Activated naive CD4-positive, alpha-beta T cell treated with Interleukin-2 at 50 U/mL for 16 hours (primary cell): ENCODE results near the gene MAGEB10.
"Not testable (repeated sequence)": the region's sequence is repeated elsewhere in the genome, so short reads cannot be mapped to it uniquely, and the experiment has no call there.

Source experiments
- DNase-seq: peaks from one replicate; pipeline ENCODE4 v3.0.0-alpha.2; 2020

The MAGEB10 gene

GRCh38 chrX:27807690-27808089, at the start of gene MAGEB10:
Gene MAGEB10, plus strand, starts transcription at chrX:27807990. Its CDS starts 13,317 bp downstream, at chrX:27821307.
- no peak for DNase-seq

GRCh38 chrX:27765718-27766117, 42.1 kb upstream of the MAGEB10 start:
- DNase-seq = no peak

GRCh38 chrX:27767387-27767786, 40.4 kb upstream of the MAGEB10 start:
- no peak for DNase-seq

GRCh38 chrX:27775984-27776383, 31.8 kb upstream of the MAGEB10 start:
- DNase-seq = no peak

GRCh38 chrX:27796640-27797257, 11.0 kb upstream of the MAGEB10 start:
- DNase-seq = no peak

GRCh38 chrX:27797575-27797974, 10.2 kb upstream of the MAGEB10 start:
- DNase-seq = no peak

- no peak for DNase-seq
Observed at GRCh38 chrX:27808226-27808625, 436 bp downstream of the MAGEB10 start.

- not testable (repeated sequence) for DNase-seq
Observed at GRCh38 chrX:27808991-27809859, 1.4 kb downstream of the MAGEB10 start.

GRCh38 chrX:27815209-27815608, 7.4 kb downstream of the MAGEB10 start:
- DNase-seq = no peak

GRCh38 chrX:27823812-27824211, 16.0 kb downstream of the MAGEB10 start:
- no peak for DNase-seq

- no peak for DNase-seq
Observed at GRCh38 chrX:27838185-27838584, 30.4 kb downstream of the MAGEB10 start.

- DNase-seq = no peak
Observed at GRCh38 chrX:27840881-27841280, 33.1 kb downstream of the MAGEB10 start.

- DNase-seq = no peak
Observed at GRCh38 chrX:27842859-27843258, 35.1 kb downstream of the MAGEB10 start.

- DNase-seq = no peak
Observed at GRCh38 chrX:27860337-27860736, 52.5 kb downstream of the MAGEB10 start.

- DNase-seq = no peak
Observed at GRCh38 chrX:27863809-27864208, 56.0 kb downstream of the MAGEB10 start.
